ENCODE measurements around the gene MRAS.

DNA sequence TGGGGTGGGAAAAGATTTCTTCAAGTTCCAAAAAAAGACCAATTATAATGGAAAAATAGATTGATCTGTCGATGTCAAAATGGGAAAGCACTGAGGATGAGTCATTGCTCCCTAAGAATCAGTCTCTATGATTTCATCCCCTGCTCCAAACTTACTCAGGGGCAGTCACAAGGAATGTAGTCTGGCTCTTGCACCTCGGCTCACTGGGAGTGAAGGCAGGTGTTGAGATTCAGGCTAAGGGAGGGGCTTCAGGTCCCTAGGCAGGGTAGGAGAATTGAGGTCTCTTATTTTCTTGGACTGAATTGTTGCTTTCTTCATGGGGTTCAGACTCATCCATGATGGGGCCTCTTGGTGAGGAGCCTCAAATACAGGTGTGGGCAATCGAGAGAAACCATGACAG, 100.3 kb downstream of the MRAS start:
- TF ChIP-seq CTCF (IDR thresholded peaks at IDR 0.05; ENCODE audit: poor library complexity, severe bottlenecking) = no peak
- no peak for TF ChIP-seq TAF1 (IDR thresholded peaks at IDR 0.05; ENCODE audit: low read depth)
- no peak for TF ChIP-seq EP300 (conservative IDR thresholded peaks at IDR 0.05; ENCODE audit: poor library complexity, severe bottlenecking)
- TF ChIP-seq EZH2 (IDR thresholded peaks at IDR 0.05; ENCODE audit: borderline replicate concordance, insufficient read depth, low read length, poor library complexity, severe bottlenecking) = no peak
